CD4-positive, alpha-beta T cell treated with Interleukin-4 for 4 hours (primary cell): Measurements from ENCODE around the gene ZNF516.
A peak's percentile ranks its signal among the peaks of the same experiment; 100 is the strongest.
"Not testable (repeated sequence)": the region's sequence is repeated elsewhere in the genome, so short reads cannot be mapped to it uniquely, and the experiment has no call there.

ENCODE experiments used
- DNase-seq: peaks from one replicate; pipeline ENCODE4 v3.0.0-alpha.2; 2020

ZNF516 gene, protein sequence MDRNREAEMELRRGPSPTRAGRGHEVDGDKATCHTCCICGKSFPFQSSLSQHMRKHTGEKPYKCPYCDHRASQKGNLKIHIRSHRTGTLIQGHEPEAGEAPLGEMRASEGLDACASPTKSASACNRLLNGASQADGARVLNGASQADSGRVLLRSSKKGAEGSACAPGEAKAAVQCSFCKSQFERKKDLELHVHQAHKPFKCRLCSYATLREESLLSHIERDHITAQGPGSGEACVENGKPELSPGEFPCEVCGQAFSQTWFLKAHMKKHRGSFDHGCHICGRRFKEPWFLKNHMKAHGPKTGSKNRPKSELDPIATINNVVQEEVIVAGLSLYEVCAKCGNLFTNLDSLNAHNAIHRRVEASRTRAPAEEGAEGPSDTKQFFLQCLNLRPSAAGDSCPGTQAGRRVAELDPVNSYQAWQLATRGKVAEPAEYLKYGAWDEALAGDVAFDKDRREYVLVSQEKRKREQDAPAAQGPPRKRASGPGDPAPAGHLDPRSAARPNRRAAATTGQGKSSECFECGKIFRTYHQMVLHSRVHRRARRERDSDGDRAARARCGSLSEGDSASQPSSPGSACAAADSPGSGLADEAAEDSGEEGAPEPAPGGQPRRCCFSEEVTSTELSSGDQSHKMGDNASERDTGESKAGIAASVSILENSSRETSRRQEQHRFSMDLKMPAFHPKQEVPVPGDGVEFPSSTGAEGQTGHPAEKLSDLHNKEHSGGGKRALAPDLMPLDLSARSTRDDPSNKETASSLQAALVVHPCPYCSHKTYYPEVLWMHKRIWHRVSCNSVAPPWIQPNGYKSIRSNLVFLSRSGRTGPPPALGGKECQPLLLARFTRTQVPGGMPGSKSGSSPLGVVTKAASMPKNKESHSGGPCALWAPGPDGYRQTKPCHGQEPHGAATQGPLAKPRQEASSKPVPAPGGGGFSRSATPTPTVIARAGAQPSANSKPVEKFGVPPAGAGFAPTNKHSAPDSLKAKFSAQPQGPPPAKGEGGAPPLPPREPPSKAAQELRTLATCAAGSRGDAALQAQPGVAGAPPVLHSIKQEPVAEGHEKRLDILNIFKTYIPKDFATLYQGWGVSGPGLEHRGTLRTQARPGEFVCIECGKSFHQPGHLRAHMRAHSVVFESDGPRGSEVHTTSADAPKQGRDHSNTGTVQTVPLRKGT

DNA sequence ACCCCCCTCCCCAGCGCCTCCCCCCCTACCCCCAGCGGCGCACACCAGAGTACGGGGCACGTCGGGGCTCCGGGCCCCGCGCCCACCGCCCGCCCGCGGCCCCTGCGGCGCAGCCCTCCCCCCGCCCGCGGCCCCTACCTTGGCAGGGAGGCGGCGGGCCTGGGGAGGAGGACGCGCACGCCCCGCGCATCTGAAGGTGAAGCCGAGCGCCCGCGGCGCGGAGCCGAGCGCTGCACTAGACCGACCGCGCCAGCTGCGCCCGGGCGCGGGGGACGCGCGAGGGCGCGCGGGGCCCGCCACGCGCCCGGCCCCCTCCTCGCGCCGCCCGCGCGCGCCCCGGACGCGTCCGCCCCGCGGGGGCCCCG is at the start of gene ZNF516:
ZNF516 (minus strand) TSS at position 237 of the 365 bp plus-strand sequence. CDS start 52,188 bp downstream, outside the sequence.
- DNase-seq: no peak

GRCh38 chr18:76538846-76539245 is 43.8 kb upstream of the ZNF516 start:
- no peak for DNase-seq

- no peak for DNase-seq
Observed at GRCh38 chr18:76537621-76538020, 42.6 kb upstream of the ZNF516 start.

DNA sequence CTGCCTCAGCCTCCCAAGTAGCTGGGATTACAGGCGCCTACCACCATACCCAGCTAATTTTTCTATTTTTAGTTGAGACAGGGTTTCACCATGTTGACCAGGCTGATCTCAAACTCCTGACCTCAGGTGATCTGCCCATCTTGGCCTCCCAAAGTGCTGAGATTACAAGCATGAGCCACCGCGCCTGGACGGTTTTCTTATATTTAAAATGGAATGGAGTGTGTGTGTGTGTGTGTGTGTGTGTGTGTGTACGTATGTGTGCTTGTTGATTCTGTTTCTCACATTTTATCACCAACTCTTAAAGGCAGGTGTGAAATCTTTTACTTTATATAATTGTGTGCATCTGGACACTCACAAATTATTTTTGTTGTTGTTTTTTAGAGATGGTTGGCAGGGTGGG is 41.6 kb upstream of the ZNF516 start:
- not testable (repeated sequence) for DNase-seq

GRCh38 chr18:76532875-76533274 is 37.8 kb upstream of the ZNF516 start:
- no peak for DNase-seq

DNA sequence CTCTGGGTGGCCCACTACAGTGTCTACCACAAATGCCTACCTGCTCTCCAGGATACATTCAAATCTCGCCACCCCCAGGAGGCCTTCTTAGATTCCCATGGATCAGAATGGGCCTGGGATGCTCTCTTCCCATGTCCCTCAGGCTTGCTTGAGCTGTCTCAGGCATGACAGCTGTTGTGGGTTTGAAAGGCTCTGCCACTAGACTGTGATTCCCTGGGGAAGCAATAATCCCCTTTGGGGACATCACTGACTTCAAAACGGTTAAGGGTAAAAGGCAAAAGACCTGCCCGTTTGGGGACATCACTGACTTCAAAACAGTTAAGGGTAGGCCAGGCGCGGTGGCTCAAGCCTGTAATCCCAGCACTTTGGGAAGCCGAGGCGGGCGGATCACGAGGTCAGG is 35.8 kb upstream of the ZNF516 start:
- DNase-seq: no peak

DNA sequence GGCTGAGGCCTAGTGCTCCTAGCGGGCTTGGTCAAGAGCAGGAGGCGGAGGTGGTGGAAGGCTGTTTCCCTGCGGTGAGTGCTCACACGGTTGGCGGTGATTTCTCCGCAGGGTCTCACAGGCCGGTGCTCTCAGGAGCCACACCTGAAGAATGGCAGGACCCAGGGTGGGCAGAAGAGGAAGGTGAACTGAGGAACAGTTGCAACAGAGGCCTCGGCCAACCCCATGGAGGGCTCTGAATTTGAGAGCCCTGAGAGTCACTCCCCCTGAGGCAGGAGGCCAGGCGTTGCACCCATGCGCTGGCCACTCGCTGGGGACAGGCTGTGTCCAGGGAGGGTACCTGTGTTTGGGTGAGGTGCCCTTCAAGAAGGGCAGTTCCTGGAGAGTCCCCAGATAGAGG is 35.3 kb upstream of the ZNF516 start:
- no peak for DNase-seq

DNA sequence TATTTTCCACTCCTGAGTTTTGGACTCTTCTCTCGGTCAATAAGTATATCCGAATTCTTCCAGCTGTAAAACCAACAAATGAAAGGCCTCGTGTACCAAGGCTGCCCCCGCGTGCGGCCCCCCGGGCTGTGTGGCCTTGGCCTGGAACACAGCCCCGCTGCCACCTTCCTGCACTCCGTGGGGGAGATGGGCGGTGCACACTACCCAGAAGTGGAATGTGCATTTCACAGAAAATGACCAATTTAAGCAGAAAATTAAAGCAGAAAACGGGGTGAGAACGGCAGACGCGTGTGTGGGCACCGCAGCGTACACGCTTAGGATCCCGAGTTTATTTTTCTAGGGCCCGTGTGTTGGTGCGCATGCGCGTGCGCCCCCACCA is 34.4 kb upstream of the ZNF516 start:
- no peak for DNase-seq

DNA sequence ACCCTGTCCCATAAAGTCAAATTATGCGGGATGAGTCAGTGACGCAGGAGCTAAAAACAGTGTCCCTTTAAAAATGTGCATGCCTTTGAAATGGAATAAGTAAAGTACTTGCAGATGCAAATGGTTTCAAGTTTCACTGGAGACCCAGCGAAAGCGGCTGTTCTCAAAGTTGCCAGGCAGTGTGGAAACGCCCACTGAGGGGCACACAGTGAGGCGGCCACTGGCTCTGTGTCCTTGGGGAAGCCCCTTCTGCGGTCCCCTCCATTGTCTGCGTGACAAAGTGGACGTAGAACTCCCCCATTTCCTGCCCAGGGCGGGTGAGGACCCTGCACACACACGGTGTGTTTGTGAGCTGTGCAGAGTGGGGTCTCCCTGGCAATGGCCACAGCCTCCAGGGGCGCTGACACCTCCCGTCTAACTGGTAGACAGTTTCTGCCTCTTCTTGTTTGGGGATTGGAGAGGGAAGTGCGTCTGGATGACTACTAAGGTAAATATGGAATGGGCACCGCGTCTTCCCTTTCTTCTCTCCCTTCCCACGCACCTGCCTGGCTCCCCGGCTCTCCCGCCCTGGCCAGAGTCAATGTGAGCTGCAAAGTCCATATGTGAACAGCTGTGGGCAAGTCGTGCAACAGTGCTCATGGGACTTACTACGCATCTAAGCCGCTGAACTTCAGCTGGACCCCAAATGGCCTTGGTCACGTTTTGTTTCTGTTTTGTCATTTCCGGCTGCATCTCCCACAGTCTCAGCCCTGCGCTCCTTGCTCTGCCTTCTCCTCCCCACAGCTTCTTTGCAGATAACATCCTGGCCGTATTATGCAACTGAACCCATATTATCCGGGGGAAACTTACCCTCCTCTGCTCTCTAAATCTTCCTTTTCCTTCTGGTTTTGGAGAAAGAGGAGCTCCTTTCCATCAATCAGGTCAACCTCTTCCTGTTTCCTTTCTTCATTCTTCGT is 33.7 kb upstream of the ZNF516 start:
- DNase-seq: no peak

GRCh38 chr18:76525911-76526310 is 30.9 kb upstream of the ZNF516 start:
- no peak for DNase-seq

GRCh38 chr18:76524900-76525698 is 30.1 kb upstream of the ZNF516 start:
- DNase-seq: peak; percentile 17

GRCh38 chr18:76524477-76524876 is 29.4 kb upstream of the ZNF516 start:
- no peak for DNase-seq

DNA sequence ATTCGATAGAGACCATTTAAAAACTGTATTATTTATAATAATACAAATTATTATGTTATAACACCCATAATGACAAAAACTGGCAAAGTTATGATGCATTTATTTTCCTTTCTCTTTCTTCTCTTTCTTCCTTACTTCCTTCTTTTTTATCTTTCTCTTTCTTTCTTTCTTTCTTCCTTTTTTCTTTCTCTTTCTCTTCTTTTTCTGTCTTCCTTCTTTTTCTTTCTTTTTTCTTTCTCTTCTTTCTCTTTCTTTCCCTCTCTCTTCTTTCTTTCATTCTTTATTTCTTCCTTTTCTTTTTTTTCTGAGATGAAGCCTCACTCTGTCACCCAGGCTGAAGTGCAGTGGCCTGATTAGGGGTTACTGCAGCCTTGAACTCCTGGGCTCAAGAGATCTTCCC is 27.5 kb upstream of the ZNF516 start:
- DNase-seq: no peak

DNA sequence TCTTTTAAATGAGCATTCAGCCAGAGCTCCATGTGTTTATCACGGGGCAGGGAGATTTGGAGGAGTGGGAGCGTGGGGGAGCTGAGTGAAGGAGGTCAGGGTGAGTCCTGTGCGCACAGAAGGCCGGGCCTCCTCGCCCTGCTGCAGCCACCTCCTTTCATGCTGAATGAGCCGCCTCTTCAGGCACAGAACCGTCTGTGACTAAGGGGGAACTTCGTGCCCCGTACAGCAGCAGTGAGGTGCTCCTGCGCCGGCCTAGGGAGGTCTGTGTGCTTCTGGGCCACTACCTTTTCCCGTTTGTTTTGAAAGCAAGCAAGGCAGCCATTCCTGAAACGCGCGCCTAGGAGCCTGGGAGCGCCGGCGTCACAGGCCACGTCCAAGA is 27.1 kb upstream of the ZNF516 start:
- no peak for DNase-seq

DNA sequence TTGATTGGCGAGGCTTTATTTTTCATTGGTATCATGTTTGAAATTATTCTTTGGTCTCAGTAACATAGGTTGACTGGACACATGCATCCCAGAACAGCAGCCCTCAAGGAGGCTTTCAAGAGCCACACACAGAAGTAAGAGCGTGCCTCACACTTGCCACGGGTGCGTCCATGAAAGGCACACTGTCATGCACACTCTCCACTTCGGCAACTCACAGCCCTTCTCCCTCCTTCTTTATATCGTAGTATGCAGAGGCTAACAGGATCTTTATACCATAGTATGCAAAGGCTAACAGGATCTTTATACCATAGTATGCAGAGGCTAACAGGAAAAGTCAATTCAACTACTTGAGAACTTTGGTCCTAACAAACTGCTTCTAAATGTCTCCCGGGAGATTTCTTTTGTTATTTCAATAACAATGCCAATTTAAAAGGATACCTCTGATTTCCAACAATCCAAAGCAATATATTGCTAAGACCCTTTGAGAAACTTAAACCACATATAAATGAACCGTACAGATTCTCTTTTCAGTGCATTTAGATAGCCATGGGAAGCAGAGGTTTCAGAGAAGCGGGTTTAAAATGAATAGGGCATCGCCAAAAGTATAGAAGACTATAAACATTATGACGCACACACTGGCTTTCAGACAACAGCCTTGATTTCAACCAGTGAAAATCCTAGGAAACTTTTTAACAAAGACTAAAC is 26.5 kb upstream of the ZNF516 start:
- no peak for DNase-seq

DNA sequence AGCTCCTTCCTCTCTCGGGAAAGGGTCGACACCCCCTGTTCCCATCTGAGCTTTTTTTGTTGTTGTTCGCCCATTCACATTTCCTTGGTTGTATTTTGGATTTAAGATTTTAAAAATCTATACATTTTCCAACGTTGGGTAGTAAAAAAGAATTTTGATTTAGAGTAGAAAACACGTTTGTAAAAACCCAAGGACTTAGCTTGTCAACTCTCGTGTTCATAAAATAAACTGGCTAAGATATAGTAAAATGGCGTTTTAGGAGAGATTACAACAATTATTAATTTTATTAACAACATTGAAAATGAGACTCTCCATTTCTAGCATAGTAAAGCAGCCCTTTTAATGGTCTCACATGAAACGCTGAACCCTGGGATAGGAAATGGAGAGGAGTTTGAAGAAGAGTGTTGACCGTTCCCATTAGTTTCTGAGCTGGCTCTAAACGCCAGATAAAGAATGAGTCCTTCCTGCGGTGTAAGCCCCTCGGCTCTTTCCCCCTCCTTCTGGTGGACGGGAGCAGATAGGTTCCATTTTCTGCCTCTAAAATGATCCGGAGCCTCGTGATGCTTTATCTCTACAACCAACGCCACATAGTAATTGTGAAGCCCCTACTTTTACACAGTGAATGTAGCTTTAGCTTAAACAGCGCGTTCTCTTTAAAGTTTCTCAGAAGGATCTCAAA is 24.0 kb upstream of the ZNF516 start:
- no peak for DNase-seq

- no peak for DNase-seq
Observed at GRCh38 chr18:76518123-76518859, 23.2 kb upstream of the ZNF516 start.

DNA sequence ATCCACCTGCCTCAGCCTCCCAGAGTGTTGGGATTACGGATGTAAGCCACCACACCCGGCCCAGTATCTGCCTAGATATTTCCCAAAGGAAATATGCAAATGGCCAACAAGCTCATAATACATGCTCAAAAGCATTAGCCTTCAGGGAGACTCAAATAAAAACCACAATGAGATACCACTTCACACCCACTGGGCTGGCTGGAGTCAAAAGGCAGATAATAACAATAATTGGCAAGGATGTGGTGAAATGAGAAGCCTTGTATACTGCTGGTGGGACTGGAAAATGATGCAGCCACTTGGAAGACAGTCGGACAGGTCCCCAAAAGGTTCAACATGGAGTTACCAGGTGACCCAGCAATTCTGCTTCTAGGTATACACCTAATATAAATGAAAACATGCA is 20.5 kb upstream of the ZNF516 start:
- no peak for DNase-seq

DNA sequence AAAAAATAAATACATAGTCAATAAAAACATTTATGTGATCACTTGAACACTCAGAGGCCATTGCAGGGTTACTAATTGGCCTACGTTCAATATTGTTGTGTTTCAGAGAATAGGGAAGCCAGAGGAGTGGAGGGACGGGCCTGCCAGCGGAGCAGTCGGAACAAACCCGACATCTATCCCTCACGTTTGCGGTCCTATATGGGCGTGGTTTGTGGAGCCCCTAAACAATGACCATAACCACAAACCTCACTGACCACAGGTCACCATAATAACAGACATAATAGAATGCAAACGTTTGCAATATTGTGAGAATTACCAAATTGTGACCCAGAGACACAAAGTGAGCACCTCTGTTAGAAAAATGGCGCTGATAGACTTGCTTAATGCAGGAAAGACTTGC is 19.5 kb upstream of the ZNF516 start:
- no peak for DNase-seq
